Stimulated activated naive CD8-positive, alpha-beta T cell treated with anti-CD3 and anti-CD28 coated beads, Interleukin-15, Interleukin-2, amounts not matched to agents 100 ng/mL and 50 ng/mL, for 24 hours (primary cell): ENCODE data around the gene GABRD.
A peak's percentile ranks its signal among the peaks of the same experiment; 100 is the strongest.

Experiments
- H3K27ac Mint-ChIP-seq: one replicate; pipeline ENCODE4 v1.8.0; 2021; ENCODE audit warnings: mild to moderate bottlenecking, mixed read lengths
- H3K27me3 Mint-ChIP-seq: one replicate; pipeline ENCODE4 v1.8.0; 2021; ENCODE audit warnings: mixed read lengths
- H3K36me3 Mint-ChIP-seq: one replicate; pipeline ENCODE4 v1.8.0; 2021; ENCODE audit warnings: low read depth, mixed read lengths
- H3K4me1 Mint-ChIP-seq: one replicate; pipeline ENCODE4 v1.8.0; 2021; ENCODE audit warnings: low read depth, mixed read lengths
- H3K4me3 Mint-ChIP-seq: one replicate; pipeline ENCODE4 v1.8.0; 2021; ENCODE audit warnings: mild to moderate bottlenecking, mixed read lengths
- H3K9me3 Mint-ChIP-seq: one replicate; pipeline ENCODE4 v1.8.0; 2021; ENCODE audit warnings: mixed read lengths

Gene GABRD

DNA sequence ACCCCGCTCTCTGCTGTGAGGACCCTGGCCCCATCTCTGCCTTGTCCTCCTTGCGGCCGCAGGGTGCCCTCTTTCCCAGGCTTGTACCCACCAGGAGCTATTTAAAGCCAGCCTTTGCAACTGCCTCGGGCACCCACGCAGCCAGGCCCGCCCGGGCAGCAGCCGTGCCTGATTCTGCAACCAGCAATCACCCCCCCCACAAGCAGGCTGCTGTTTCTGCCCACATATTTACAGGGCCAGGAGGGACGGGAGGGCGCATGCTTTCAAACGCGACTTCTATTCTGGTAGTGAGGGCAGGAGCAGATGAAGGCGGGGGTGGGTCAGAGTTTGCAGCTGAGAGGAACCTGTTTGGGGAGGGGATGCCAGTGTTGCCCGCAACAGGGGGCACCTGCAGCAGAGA is 13.6 kb downstream of the GABRD start:
- Mint-ChIP-seq H3K27me3 (no peaks in the 10 kb centered on the region), H3K4me1 (no peaks in the 10 kb centered on the region), H3K36me3 (no peaks in the 10 kb centered on the region), H3K9me3 (no peaks in the 10 kb centered on the region), H3K27ac (no peak overlapping the region), H3K4me3 (no peak overlapping the region)

DNA sequence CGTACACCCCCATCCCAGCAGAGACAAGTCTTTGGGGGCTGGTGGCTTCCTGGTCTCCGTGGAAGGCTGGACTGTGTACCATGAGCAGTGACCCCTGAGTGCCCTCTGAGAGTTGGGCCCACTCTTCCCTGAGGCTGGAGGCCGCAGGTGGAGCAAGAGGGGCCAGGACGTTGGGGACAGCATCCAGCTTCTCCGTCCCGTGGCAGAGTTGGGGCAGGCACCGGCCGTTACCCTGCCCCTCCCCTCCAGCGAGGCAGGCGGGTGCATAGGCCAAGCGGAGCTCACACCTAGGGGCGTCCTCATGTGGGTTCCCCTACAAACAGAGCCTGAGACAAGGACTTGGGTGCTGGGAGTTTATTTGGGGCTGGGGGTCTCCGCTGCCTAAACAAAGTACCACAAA is 14.0 kb downstream of the GABRD start:
- Mint-ChIP-seq H3K4me1 (no peaks in the 10 kb centered on the region), H3K27me3 (no peaks in the 10 kb centered on the region), H3K9me3 (no peaks in the 10 kb centered on the region), H3K36me3 (no peaks in the 10 kb centered on the region), H3K4me3 (no peak overlapping the region), H3K27ac (no peak overlapping the region)

DNA sequence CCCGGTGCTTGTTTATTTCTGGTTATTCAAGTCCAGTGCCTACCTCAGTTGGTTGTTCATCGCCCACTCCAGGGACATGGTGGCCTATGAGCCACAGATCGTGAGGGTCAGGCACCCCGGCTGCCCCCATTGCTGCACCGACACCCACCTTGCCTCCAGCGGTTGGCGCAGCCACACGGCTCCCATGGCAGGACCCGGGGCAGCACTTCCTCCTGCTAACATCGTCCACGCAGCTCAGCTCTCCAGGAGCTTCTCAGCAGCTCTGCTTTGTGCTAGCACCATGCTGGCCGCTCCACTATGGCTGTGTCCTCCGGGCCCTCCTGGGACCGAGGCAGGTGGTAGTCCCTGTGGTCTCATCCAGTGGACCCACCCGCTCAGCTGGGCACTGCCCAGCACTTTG is 17.1 kb downstream of the GABRD start:
- Mint-ChIP-seq H3K27me3 (no peaks in the 10 kb centered on the region), H3K4me1 (no peaks in the 10 kb centered on the region), H3K36me3 (no peaks in the 10 kb centered on the region), H3K27ac (no peak overlapping the region), H3K9me3 (no peaks in the 10 kb centered on the region), H3K4me3 (no peak overlapping the region)

DNA sequence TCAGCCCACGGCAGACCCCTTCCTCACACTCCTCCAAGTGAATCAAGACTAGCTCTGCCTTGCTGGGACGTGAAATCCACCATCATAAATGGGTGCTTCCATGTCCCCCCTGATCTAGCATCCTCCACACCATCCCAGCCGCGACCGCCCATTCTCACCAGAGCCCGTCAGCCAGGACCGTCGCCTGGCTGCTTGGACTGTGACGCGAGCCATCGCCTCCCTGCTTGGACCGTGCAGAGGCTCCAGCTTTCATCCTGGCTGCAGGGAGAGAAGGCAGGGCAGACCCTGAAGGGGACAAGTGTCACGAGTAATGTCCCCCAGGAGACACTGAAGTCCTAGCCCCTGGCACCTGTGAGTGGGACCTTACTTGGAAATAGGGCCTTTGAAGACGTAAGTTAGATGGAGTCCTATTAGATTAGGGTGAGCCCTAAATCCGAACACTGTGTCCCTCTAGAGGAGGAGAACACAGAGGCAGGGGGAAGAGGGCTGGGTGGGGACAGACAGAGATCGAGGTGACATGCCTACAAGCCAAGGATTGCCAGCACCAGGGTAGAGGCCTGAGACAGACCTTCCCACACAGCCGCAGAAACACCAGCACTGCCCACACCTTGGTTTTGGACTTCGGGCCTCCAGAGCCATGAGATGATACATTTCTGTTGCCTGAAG is 18.3 kb downstream of the GABRD start:
- H3K27me3 Mint-ChIP-seq: no peaks in the 10 kb centered on the region
- no peaks in the 10 kb centered on the region for H3K36me3 Mint-ChIP-seq
- no peaks in the 10 kb centered on the region for H3K4me1 Mint-ChIP-seq
- no peak overlapping the region for H3K4me3 Mint-ChIP-seq
- no peak overlapping the region for H3K27ac Mint-ChIP-seq
- no peaks in the 10 kb centered on the region for H3K9me3 Mint-ChIP-seq

DNA sequence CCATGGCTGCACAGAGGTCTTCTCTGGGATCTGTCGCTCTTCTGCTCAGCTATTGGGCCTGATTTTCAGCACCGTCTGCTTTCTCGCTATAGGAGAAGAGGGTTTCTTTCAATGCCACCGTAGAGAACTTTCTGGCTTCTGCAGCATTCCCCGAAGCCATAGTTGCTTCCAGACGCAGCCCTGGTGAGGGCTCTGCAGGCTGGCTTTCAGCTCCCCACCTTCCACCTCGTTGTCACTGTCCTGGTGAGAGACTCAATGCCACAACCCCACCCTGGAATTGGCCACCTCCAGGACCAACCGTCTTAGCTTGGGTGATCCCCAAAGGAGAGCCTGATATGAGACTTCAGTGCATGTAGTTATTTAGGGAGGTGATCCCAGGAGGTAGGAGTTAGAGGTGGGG is 19.1 kb downstream of the GABRD start:
- Mint-ChIP-seq H3K4me1 (no peaks in the 10 kb centered on the region), H3K4me3 (no peak overlapping the region), H3K27ac (no peak overlapping the region), H3K36me3 (no peaks in the 10 kb centered on the region), H3K9me3 (no peaks in the 10 kb centered on the region), H3K27me3 (no peaks in the 10 kb centered on the region)

DNA sequence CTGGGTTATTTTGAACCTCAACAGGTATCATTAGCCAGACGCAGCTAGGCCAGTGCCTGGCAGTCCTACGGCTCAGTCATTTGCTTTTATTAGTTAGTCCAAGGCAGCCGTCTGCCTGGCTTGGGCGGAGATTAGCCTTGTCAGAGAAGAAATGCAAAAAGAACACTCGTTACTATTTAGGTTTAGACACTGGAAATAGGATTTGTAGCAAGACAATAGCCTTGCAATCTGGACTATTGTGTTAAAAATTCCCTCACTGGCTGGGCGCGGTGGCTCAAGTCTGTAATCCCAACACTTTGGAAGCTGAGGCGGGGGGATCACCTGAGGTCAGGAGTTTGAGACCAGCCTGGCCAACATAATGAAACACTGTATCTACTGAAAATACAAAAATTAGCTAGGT is 20.1 kb downstream of the GABRD start:
- Mint-ChIP-seq H3K36me3 (no peaks in the 10 kb centered on the region), H3K27me3 (no peaks in the 10 kb centered on the region), H3K4me3 (no peak overlapping the region), H3K9me3 (no peaks in the 10 kb centered on the region), H3K27ac (no peak overlapping the region), H3K4me1 (peaks cover 5% of the 10 kb centered on the region)

DNA sequence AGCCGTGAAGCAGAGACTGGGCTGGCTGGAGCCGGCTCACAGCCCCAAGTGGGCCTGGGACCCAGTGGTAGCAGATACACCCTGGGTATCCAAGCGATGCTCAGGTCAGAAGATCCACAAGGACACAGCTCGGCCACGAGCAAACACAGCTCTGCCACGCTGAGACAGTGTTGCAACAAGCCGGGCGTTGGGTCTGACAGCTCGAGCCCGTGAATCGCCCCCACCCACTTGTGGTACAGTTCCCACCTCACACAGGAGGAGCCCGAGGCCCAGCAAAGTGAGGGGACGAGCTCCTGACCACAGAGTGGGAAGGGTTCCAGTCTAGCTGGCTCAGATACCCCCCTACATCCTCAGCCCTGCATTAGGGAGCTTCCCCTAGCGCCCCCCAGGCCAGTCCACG is 22.2 kb downstream of the GABRD start:
- no peaks in the 10 kb centered on the region for H3K36me3 Mint-ChIP-seq
- peaks cover 16% of the 10 kb centered on the region for H3K4me1 Mint-ChIP-seq

DNA sequence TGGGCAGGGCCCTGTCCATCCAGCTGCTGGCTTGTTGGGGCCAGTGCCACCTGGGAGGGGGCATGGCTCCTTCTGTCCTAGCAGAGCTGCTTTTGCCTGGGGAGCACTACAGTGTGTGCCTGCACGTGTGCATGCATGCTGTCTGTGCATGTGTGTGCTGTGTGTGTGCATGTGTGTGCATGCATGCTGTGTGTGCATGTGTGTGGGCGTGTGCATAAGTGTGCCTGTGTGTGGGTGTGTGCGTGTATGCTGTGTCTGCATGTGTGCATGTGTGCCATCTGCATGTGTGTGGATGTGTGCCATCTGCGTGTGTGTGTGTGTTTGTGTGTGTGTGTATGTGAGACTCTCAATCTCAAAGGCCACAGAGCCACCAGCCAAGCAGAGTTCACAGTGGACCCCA is 22.7 kb downstream of the GABRD start:
- Mint-ChIP-seq H3K4me3 (no peak overlapping the region), H3K36me3 (no peaks in the 10 kb centered on the region), H3K4me1 (peaks cover 16% of the 10 kb centered on the region), H3K9me3 (no peaks in the 10 kb centered on the region), H3K27me3 (peaks cover 6% of the 10 kb centered on the region), H3K27ac (no peak overlapping the region)

More for the DNA sequence above, 22.2 kb downstream of the GABRD start:
- H3K9me3 Mint-ChIP-seq: no peaks in the 10 kb centered on the region
- no peak overlapping the region for H3K4me3 Mint-ChIP-seq
- peaks cover 6% of the 10 kb centered on the region for H3K27me3 Mint-ChIP-seq
- no peak overlapping the region for H3K27ac Mint-ChIP-seq

DNA sequence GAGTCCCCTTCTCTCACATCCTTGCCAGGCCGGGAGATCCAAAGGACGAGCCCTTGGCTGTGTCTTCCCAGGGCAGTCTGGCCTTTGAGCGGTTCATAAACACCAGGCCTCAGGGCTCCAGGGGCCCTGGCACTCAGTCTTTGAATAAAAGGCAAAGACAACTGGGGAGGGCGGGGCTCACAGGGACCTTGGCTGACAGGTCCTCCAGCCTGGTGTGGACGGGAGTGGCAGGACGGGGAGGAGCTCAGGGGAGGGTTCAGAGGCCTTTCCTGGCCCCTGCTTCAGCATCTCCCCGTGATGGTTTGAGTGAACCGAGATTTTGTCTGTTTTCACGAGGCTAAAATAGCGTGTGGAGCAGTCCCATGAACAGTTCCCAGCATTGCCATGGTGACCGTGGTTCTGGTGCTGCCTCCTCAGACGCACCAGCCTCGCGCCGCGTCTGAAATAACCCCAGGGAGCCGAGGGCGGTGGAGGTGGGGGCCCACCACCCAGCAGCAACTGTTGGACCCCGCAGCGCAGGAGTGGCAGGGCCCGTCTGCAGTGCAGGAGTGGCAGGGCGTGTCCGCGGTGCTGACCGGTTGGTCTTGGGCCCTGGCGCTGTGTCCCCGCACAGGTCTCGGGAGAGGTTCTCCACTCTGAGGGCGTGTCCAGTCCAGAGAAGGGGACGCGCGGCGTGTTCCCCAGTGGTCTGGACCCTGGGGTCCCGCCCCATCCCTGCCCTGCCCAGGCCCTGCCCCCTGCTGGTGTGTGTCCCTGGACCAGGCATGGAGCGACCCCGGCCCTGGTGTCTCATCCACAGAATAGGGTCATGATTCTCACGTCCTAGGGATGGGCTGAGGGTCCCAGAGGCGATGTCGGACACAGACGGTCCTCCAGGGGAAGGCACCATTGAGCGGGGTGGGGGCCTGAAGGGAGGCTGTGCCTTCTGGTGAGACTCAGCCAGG is 24.0 kb downstream of the GABRD start:
- Mint-ChIP-seq H3K36me3 (no peaks in the 10 kb centered on the region), H3K27me3 (peaks cover 6% of the 10 kb centered on the region), H3K9me3 (no peaks in the 10 kb centered on the region), H3K4me1 (peaks cover 16% of the 10 kb centered on the region), H3K4me3 (no peak overlapping the region), H3K27ac (no peak overlapping the region)

DNA sequence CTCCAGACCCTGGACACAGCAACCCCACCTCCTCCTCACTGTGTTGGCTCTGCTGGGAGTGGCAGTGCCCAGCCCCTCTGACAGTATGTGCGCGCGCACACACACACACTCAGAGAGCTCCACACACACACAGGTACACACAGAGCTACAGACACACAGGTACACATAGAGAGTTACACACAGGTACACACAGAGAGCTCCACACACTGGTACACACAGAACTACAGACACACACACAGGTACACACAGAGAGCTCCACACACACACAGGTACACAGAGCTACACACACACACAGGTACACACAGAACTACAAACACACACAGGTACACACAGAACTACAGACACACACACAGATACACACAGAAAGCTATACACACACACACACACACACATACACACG is 24.7 kb downstream of the GABRD start:
- Mint-ChIP-seq H3K27me3 (peaks cover 12% of the 10 kb centered on the region), H3K4me1 (peaks cover 20% of the 10 kb centered on the region), H3K36me3 (no peaks in the 10 kb centered on the region), H3K4me3 (peak overlapping the region; percentile 56), H3K9me3 (no peaks in the 10 kb centered on the region), H3K27ac (peak overlapping the region; percentile 61)

DNA sequence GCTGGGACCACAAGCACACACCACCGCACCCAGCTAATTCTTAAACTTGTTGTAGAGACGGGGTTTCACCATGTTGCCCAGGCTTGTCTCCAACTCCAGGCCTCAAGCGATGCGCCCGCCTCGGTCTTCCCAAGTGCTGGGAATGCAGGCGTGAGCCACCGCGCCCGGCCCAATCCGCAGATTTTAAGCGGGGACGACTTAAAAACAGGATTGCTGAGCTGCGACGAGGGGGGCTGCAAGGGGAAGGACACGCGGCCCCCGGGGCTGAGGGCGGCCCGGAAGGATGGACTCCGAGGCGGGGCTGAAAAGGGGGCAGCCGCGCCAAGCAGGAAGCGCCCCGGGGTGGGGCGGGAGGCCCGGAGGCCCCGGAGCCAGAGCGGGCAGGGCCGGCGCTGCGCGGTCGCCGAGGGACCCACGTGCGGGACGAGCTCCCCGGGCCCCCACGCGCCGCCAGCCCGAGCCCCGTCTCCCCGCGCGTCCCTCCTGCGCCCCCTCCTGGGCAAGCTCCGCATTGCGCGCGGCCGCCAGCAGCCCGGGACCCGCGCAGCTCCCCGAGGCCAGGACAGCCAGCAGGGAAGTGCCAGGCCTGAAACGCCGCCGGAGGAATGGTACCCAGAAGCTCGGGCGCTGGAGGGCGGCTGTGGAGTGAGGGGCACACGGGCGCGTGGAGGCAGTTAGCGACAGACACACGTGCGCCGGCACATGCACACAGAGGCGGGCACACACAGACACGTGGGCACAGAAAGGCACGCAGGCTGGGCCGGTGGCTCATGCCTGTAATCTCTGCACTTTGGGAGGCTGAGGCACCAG is 25.6 kb downstream of the GABRD start:
- Mint-ChIP-seq H3K4me3 (peak overlapping the region; percentile 56), H3K27me3 (peaks cover 19% of the 10 kb centered on the region), H3K27ac (peak overlapping the region; percentile 67), H3K9me3 (no peaks in the 10 kb centered on the region), H3K4me1 (peaks cover 27% of the 10 kb centered on the region), H3K36me3 (no peaks in the 10 kb centered on the region)

DNA sequence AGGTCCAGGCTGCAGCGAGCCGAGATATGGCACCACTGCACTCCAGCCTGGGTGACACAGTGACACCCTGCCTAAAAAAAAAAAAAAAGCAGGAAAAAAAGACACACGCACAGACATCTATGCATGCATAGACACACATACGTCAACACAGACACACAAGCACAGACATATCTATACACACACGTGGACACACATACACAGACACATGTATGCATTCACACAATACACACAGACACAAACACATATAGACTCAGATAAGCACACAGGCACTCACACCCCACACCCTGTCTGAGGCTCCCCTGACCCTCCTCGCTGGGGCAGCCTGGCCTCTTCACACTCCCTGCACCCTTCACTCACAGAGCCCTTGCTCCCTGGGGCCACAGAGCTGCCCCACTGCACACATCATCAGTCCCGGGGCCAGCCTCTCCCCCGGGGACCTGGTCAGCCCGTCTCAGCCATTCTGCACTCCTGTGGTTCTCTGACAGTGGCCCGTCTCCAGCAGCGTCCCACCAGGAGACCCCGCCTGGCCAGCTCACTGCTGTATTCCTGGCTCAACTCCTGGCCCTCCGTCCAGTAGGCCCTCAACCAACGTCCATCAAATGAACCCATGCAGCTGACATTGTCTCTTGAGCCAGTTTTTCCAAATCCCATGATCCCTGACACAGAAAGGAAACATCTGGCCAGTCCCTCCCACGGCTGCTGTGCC is 26.5 kb downstream of the GABRD start:
- H3K27ac Mint-ChIP-seq: peak overlapping the region; percentile 67
- H3K4me1 Mint-ChIP-seq: peaks cover 27% of the 10 kb centered on the region
- no peaks in the 10 kb centered on the region for H3K9me3 Mint-ChIP-seq
- H3K36me3 Mint-ChIP-seq: no peaks in the 10 kb centered on the region
- peak overlapping the region; percentile 47 for H3K4me3 Mint-ChIP-seq
- H3K27me3 Mint-ChIP-seq: peaks cover 19% of the 10 kb centered on the region

DNA sequence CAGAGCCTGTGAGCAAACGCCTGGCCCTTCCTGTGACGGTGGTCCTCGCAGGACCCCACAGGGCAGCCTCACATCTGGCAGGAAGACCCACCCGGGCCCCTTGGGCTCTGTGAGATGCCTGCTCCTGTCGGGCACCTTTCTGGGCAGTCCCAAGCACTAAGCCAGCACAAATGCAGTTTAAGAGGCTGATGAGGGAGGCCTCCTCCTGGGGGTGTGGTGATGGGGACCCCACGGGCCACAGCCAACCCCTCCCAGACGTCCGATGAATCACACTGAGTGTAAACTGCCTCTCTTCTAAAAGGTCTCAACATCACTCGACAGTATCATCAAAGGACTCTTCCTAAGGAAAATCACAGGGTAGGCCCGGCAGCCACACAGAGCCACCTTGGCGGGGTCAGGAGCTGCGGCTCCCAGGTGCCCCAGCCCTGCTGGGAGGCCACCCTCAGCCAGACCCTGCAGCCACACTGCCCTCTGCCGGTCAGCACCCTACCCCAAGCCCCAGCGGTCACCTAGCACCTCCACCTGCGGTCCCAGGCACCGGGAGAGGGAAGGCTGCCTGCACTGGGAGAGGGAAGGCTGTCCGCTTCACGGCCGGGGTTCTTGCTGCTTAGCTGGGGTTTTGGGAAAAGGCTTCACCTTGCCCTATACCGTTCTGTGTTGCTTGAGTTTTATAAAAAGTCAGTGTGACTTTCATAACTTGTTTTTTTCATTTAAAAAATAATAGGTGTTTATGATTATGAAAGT is 27.2 kb downstream of the GABRD start:
- peaks cover 19% of the 10 kb centered on the region for H3K27me3 Mint-ChIP-seq
- H3K4me1 Mint-ChIP-seq: peaks cover 27% of the 10 kb centered on the region
- no peaks in the 10 kb centered on the region for H3K36me3 Mint-ChIP-seq
- H3K4me3 Mint-ChIP-seq: no peak overlapping the region
- H3K27ac Mint-ChIP-seq: no peak overlapping the region
- no peaks in the 10 kb centered on the region for H3K9me3 Mint-ChIP-seq
